MM.1S (cell line): ENCODE results near the gene BUD31.

Experiments used
- DNase-seq: peaks from one replicate; pipeline ENCODE4 v3.0.0-alpha.2; 2015
- H2AFZ ChIP-seq: fragments of 300-600 bp; sonication (generic); 2 replicates; pipeline ENCODE4 v1.6.0; 2016; ENCODE audit warnings: antibody characterized with exemption, low read length
- H3F3A ChIP-seq: fragments of 300-600 bp; sonication (generic); 2 replicates; pipeline ENCODE4 v1.6.1; 2016; ENCODE audit warnings: mild to moderate bottlenecking, antibody characterized with exemption, low read length, moderate library complexity, mixed read lengths; ENCODE audit not compliant: insufficient read depth
- H3K27ac ChIP-seq: fragments of 300-600 bp; sonication (generic); 2 replicates; pipeline ENCODE4 v1.5.1; 2016; ENCODE audit warnings: mild to moderate bottlenecking, low read length
- H3K27me3 ChIP-seq: fragments of 300-600 bp; sonication (generic); replicated peaks from 2 replicates; pipeline ENCODE4 v1.6.0; 2016; ENCODE audit warnings: low read length; ENCODE audit not compliant: insufficient read depth
- H3K36me3 ChIP-seq: fragments of 300-600 bp; sonication (generic); replicated peaks from 2 replicates; pipeline ENCODE4 v1.6.1; 2016; ENCODE audit warnings: mild to moderate bottlenecking, low read length, mixed read lengths; ENCODE audit not compliant: insufficient read depth
- H3K4me1 ChIP-seq: fragments of 300-600 bp; sonication (generic); 2 replicates; pipeline ENCODE4 v1.6.1; 2016; ENCODE audit warnings: low read length, mixed read lengths
- H3K4me2 ChIP-seq: fragments of 300-600 bp; sonication (generic); 2 replicates; pipeline ENCODE4 v1.6.0; 2016; ENCODE audit warnings: low read depth, low read length
- H3K4me3 ChIP-seq: fragments of 300-600 bp; sonication (generic); 2 replicates; pipeline ENCODE4 v1.5.1; 2016; ENCODE audit warnings: low read length, mixed read lengths
- H3K79me2 ChIP-seq: fragments of 300-600 bp; sonication (generic); 2 replicates; pipeline ENCODE4 v1.6.1; 2016; ENCODE audit warnings: mixed run types, low read length, mixed read lengths
- H3K9ac ChIP-seq: fragments of 300-600 bp; sonication (generic); 2 replicates; pipeline ENCODE4 v1.6.1; 2016; ENCODE audit warnings: low read length, mixed read lengths
- H3K9me2 ChIP-seq: fragments of 300-600 bp; sonication (generic); replicated peaks from 2 replicates; pipeline ENCODE4 v1.6.1; 2016; ENCODE audit warnings: mild to moderate bottlenecking, low read length, mixed read lengths; ENCODE audit not compliant: insufficient read depth
- H3K9me3 ChIP-seq: fragments of 300-600 bp; sonication (generic); replicated peaks from 2 replicates; pipeline ENCODE4 v1.6.1; 2016; ENCODE audit warnings: mild to moderate bottlenecking, low read length, mixed read lengths; ENCODE audit not compliant: insufficient read depth
- H4K20me1 ChIP-seq: fragments of 300-600 bp; sonication (generic); 2 replicates; pipeline ENCODE4 v1.6.1; 2016; ENCODE audit warnings: mild to moderate bottlenecking, low read length, moderate library complexity, mixed read lengths; ENCODE audit not compliant: insufficient read depth
- CTCF ChIP-seq: fragments of 300-600 bp; sonication (generic); IDR thresholded peaks from 2 replicates; pipeline ENCODE4 v1.5.1; 2016; ENCODE audit warnings: antibody characterized with exemption, low read length, mixed read lengths
- EZH2 ChIP-seq: fragments of 300-600 bp; sonication (generic); optimal IDR thresholded peaks from 2 replicates; pipeline ENCODE3; 2017; ENCODE audit warnings: low read depth, mild to moderate bottlenecking, antibody characterized with exemption, low read length, mixed read lengths
- EZH2phosphoT487 ChIP-seq: fragments of 300-600 bp; sonication (generic); IDR thresholded peaks from 2 replicates; pipeline ENCODE4 v1.6.1; 2018; ENCODE audit warnings: antibody characterized with exemption, low read length

BUD31 gene

GRCh38 chr7:99399597-99399996 lies 9.2 kb upstream of the BUD31 start:
- Histone ChIP-seq H3K9me2 (no peaks in the 10 kb centered on the region), H3K4me1 (no peaks in the 10 kb centered on the region), H3K79me2 (peaks cover 20% of the 10 kb centered on the region), H4K20me1 (no peaks in the 10 kb centered on the region), H2AFZ (no peak overlapping the region), H3K4me3 (no peak overlapping the region), H3F3A (no peaks in the 10 kb centered on the region; the same call in 1 of the 2 replicates), H3K4me2 (no peak overlapping the region), H3K36me3 (no peaks in the 10 kb centered on the region), H3K27me3 (no peaks in the 10 kb centered on the region), H3K9ac (no peak overlapping the region), H3K9me3 (no peaks in the 10 kb centered on the region), H3K27ac (no peak overlapping the region)
- no peak for DNase-seq
- TF ChIP-seq EZH2 (no peak), EZH2phosphoT487 (no peak)

GRCh38 chr7:99402854-99403253 lies 5.9 kb upstream of the BUD31 start:
- H3K36me3 ChIP-seq = no peaks in the 10 kb centered on the region
- no peaks in the 10 kb centered on the region; the same call in 1 of the 2 replicates for H4K20me1 ChIP-seq
- H3K4me3 ChIP-seq = no peak overlapping the region
- H3K79me2 ChIP-seq = peaks cover 49% of the 10 kb centered on the region
- TF ChIP-seq EZH2phosphoT487 (no peak), CTCF (no peak), EZH2 (no peak)
- H3K4me1 ChIP-seq = peaks cover 11% of the 10 kb centered on the region
- no peaks in the 10 kb centered on the region for H3K9me2 ChIP-seq
- H3K9ac ChIP-seq = no peak overlapping the region
- H3K9me3 ChIP-seq = no peaks in the 10 kb centered on the region
- no peak overlapping the region for H2AFZ ChIP-seq
- no peak overlapping the region for H3K27ac ChIP-seq
- no peaks in the 10 kb centered on the region for H3K27me3 ChIP-seq
- no peak for DNase-seq
- H3K4me2 ChIP-seq = no peak overlapping the region
- no peaks in the 10 kb centered on the region for H3F3A ChIP-seq

- Histone ChIP-seq H3K27me3 (no peaks in the 10 kb centered on the region), H3K36me3 (no peaks in the 10 kb centered on the region), H2AFZ (no peak overlapping the region), H3K79me2 (peaks cover 56% of the 10 kb centered on the region), H3F3A (no peaks in the 10 kb centered on the region), H4K20me1 (no peaks in the 10 kb centered on the region; the same call in 1 of the 2 replicates), H3K9me2 (no peaks in the 10 kb centered on the region), H3K4me3 (no peak overlapping the region), H3K4me2 (no peak overlapping the region), H3K27ac (no peak overlapping the region), H3K9ac (no peak overlapping the region), H3K9me3 (no peaks in the 10 kb centered on the region), H3K4me1 (peaks cover 11% of the 10 kb centered on the region)
- TF ChIP-seq EZH2 = no peak
- no peak for TF ChIP-seq EZH2phosphoT487
- no peak for TF ChIP-seq CTCF
- no peak for DNase-seq
These were observed 5.0 kb upstream of the BUD31 start for GRCh38 chr7:99403764-99404163.

GRCh38 chr7:99404235-99404976 lies 4.4 kb upstream of the BUD31 start:
- H3K4me2 ChIP-seq = no peak overlapping the region
- H3K27ac ChIP-seq = no peak overlapping the region
- no peaks in the 10 kb centered on the region for H3K9me2 ChIP-seq
- H3K79me2 ChIP-seq = peaks cover 62% of the 10 kb centered on the region
- H3K27me3 ChIP-seq = no peaks in the 10 kb centered on the region
- H4K20me1 ChIP-seq = no peaks in the 10 kb centered on the region; the same call in 1 of the 2 replicates
- no peaks in the 10 kb centered on the region for H3K36me3 ChIP-seq
- H2AFZ ChIP-seq = no peak overlapping the region
- no peaks in the 10 kb centered on the region for H3K9me3 ChIP-seq
- no peak overlapping the region for H3K4me3 ChIP-seq
- peaks cover 11% of the 10 kb centered on the region for H3K4me1 ChIP-seq
- no peak overlapping the region for H3K9ac ChIP-seq
- no peak for TF ChIP-seq EZH2phosphoT487
- H3F3A ChIP-seq = 0 out of 2 replicates have a peak, but pooled peaks cover 2% of the 10 kb centered on the region
- no peak for DNase-seq
